Measurements from ENCODE around the gene EXOC3L4.

EXOC3L4 gene

GRCh38 chr14:103156651-103157378 is 62.3 kb downstream of the EXOC3L4 start:
- no peak for DNase-seq

- no peak for DNase-seq
Observed at GRCh38 chr14:103157969-103158368, 63.4 kb downstream of the EXOC3L4 start.

DNA sequence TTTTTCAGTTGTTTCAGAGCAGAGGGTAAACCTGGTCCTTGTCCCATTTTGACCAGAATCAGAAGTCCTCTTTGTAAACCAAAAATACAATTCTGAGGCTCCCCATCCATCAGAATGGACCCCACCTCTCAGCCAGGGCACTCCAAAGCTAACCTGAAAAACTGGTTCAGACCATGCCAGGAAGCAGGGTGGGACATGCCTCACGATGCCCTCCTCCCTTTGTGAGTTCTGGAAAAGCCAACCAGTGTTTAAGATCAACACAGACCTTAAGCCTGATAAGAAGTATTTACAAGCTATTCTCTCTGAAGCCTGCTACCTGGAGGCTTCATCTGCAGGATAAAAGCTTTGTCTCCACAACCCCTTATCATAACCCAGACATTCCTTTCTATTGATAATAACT is 64.2 kb downstream of the EXOC3L4 start:
- DNase-seq: no peak
